HepG2 (cell line): Measurements from ENCODE around the gene FMNL2. TPM values are rescaled to one million over a fixed set of nuclear protein-coding genes. Genes with fewer than 3 reads are reported as not detected.

Experiments
- DPF2 ChIP-seq: sonication (generic); formaldehyde crosslinking; IDR thresholded peaks from 2 replicates; pipeline ENCODE4 v1.4.0; 2020; ENCODE audit warnings: mild to moderate bottlenecking, low read depth, missing genetic modification reagents, borderline replicate concordance
- FOXK1 ChIP-seq: sonication (generic); formaldehyde crosslinking; IDR thresholded peaks from 2 replicates; pipeline ENCODE4 v1.4.0; 2020; ENCODE audit warnings: low read depth, missing genetic modification reagents, borderline replicate concordance
- FOXK2 ChIP-seq: fragments of 450-650 bp; IDR thresholded peaks from 2 replicates; pipeline ENCODE4 v1.6.1; 2016
- IRF1 ChIP-seq: sonication (generic); formaldehyde crosslinking; IDR thresholded peaks from 2 replicates; pipeline ENCODE4 v1.4.0; 2020; ENCODE audit warnings: low read depth, mild to moderate bottlenecking, missing genetic modification reagents
- NR2F6 ChIP-seq, 2 experiments: IDR thresholded peaks; 2 replicates each; pipeline ENCODE4 v1.6.1; 2016; ENCODE audit warnings: antibody characterized with exemption in 1 of 2, mild to moderate bottlenecking in 1 of 2
- SRSF4 ChIP-seq: fragments of 200-400 bp; formaldehyde crosslinking; IDR thresholded peaks from one replicate; pipeline ENCODE4 v1.6.1; 2018; ENCODE audit warnings: mild to moderate bottlenecking, low read depth, low read length, moderate library complexity; ENCODE audit not compliant: poor library complexity, severe bottlenecking
- TGIF2 ChIP-seq: IDR thresholded peaks from 2 replicates; pipeline ENCODE4 v1.6.1; 2016; ENCODE audit warnings: control low read depth, missing compliant biosample characterization
- ZBTB7B ChIP-seq: sonication (generic); formaldehyde crosslinking; IDR thresholded peaks from 2 replicates; pipeline ENCODE4 v1.4.0; 2020; ENCODE audit warnings: missing genetic modification reagents
- ZNF318 ChIP-seq: sonication (generic); formaldehyde crosslinking; IDR thresholded peaks from 2 replicates; pipeline ENCODE4 v1.4.0; 2020; ENCODE audit warnings: mild to moderate bottlenecking, missing genetic modification reagents
- ZNF589 ChIP-seq: sonication (generic); formaldehyde crosslinking; conservative IDR thresholded peaks from 2 replicates; pipeline ENCODE4 v1.8.0; 2022; ENCODE audit warnings: mild to moderate bottlenecking, moderate library complexity, missing genetic modification reagents
- ZNF644 ChIP-seq: IDR thresholded peaks from 2 replicates; pipeline ENCODE4 v1.6.1; 2016; ENCODE audit warnings: low read depth
- ZNF780A ChIP-seq: sonication (generic); formaldehyde crosslinking; IDR thresholded peaks from 2 replicates; pipeline ENCODE4 v1.8.0; 2022; ENCODE audit warnings: mild to moderate bottlenecking, missing genetic modification reagents, moderate library complexity
- polyA plus RNA-seq, 8 experiments: library from polyadenylated mRNA; depleted of rRNA in 3 of 8; stranded (reverse) in 7 of 8; unstranded in 1 of 8; fragments of >200 nt; fragmentation: Illumina TruSeq in 4 of 8; extraction: Trizol in 4 of 8; gene quantifications; 2 replicates each; pipeline versions ENCODE4 v1.2.1 to v1.2.3, GENCODE V29; 2011 to 2016; ENCODE audit warnings: low read depth in 4 of 8, missing spikeins in 1 of 8, mixed read lengths in 1 of 8; ENCODE audit not compliant: insufficient read depth in 1 of 8
- total RNA-seq, 5 experiments: library from RNA; depleted of rRNA; stranded (reverse); fragments of >200 nt; fragmentation: Illumina TruSeq; extraction: Trizol; gene quantifications; 2 replicates each; pipeline ENCODE4 v1.2.3, GENCODE V29; 2016; ENCODE audit warnings: low read depth in 1 of 5
- TF ChIP-seq, protein P1 (sequence below): IDR thresholded peaks from 2 replicates; pipeline ENCODE4 v1.4.0; 2020; ENCODE audit warnings: mild to moderate bottlenecking, missing genetic modification reagents
- TF ChIP-seq, protein P2 (sequence below): sonication (generic); formaldehyde crosslinking; IDR thresholded peaks from 2 replicates; pipeline ENCODE4 v1.5.1; 2020; ENCODE audit warnings: mild to moderate bottlenecking, moderate library complexity, missing genetic modification reagents
- TF ChIP-seq, protein P3 (sequence below): sonication (generic); formaldehyde crosslinking; IDR thresholded peaks from 2 replicates; pipeline ENCODE4 v1.8.1; 2023; ENCODE audit warnings: mild to moderate bottlenecking, missing genetic modification reagents, borderline replicate concordance

The FMNL2 gene
- total and polyA plus RNA-seq, 2 of the 13 experiments (the other 11 are each of a cell fraction or from before 2014, with no cell fraction given) = 66.5 to 67.7 TPM

GRCh38 chr2:152472481-152472887 lies 137.5 kb downstream of the FMNL2 start (continued):
- TF ChIP-seq ZNF318 (CRISPR knock-in tag) = no peak
- TF ChIP-seq NR2F6 (IDR thresholded peaks at IDR 0.05) = peak; percentile 71
- TF ChIP-seq NR2F6 (CRISPR knock-in tag; IDR thresholded peaks at IDR 0.05) = peak; percentile 82
- no peak for TF ChIP-seq ZNF589
- TF ChIP-seq ZNF644 (CRISPR knock-in tag) = 0 out of 2 replicates have a peak, but pooled peaks have one; percentile 45
- peak; percentile 35; the same call in 1 of the 2 replicates for TF ChIP-seq ZBTB7B (CRISPR knock-in tag)
- no peak for TF ChIP-seq SRSF4
- TF ChIP-seq, protein P1, sequence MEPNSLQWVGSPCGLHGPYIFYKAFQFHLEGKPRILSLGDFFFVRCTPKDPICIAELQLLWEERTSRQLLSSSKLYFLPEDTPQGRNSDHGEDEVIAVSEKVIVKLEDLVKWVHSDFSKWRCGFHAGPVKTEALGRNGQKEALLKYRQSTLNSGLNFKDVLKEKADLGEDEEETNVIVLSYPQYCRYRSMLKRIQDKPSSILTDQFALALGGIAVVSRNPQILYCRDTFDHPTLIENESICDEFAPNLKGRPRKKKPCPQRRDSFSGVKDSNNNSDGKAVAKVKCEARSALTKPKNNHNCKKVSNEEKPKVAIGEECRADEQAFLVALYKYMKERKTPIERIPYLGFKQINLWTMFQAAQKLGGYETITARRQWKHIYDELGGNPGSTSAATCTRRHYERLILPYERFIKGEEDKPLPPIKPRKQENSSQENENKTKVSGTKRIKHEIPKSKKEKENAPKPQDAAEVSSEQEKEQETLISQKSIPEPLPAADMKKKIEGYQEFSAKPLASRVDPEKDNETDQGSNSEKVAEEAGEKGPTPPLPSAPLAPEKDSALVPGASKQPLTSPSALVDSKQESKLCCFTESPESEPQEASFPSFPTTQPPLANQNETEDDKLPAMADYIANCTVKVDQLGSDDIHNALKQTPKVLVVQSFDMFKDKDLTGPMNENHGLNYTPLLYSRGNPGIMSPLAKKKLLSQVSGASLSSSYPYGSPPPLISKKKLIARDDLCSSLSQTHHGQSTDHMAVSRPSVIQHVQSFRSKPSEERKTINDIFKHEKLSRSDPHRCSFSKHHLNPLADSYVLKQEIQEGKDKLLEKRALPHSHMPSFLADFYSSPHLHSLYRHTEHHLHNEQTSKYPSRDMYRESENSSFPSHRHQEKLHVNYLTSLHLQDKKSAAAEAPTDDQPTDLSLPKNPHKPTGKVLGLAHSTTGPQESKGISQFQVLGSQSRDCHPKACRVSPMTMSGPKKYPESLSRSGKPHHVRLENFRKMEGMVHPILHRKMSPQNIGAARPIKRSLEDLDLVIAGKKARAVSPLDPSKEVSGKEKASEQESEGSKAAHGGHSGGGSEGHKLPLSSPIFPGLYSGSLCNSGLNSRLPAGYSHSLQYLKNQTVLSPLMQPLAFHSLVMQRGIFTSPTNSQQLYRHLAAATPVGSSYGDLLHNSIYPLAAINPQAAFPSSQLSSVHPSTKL (CRISPR knock-in tag) = peak; percentile 88
- TF ChIP-seq FOXK1 (CRISPR knock-in tag) = no peak
- no peak; the same call in 1 of the 2 replicates for TF ChIP-seq TGIF2
- TF ChIP-seq ZNF780A (CRISPR knock-in tag) = peak; percentile 49; the same call in 1 of the 2 replicates
- TF ChIP-seq, protein P2, sequence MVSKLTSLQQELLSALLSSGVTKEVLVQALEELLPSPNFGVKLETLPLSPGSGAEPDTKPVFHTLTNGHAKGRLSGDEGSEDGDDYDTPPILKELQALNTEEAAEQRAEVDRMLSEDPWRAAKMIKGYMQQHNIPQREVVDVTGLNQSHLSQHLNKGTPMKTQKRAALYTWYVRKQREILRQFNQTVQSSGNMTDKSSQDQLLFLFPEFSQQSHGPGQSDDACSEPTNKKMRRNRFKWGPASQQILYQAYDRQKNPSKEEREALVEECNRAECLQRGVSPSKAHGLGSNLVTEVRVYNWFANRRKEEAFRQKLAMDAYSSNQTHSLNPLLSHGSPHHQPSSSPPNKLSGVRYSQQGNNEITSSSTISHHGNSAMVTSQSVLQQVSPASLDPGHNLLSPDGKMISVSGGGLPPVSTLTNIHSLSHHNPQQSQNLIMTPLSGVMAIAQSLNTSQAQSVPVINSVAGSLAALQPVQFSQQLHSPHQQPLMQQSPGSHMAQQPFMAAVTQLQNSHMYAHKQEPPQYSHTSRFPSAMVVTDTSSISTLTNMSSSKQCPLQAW (CRISPR knock-in tag) = no peak
- TF ChIP-seq DPF2 (CRISPR knock-in tag) = 0 out of 2 replicates have a peak, but pooled peaks have one; percentile 52
- no peak for TF ChIP-seq FOXK2
- no peak for TF ChIP-seq IRF1 (CRISPR knock-in tag)
- TF ChIP-seq, protein P3, sequence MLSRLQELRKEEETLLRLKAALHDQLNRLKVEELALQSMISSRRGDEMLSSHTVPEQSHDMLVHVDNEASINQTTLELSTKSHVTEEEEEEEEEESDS (CRISPR knock-in tag) = no peak
